Measurements from ENCODE around the gene BNIP3. TPM values are rescaled to one million over a fixed set of nuclear protein-coding genes. Genes with fewer than 3 reads are reported as not detected.
"Not testable (repeated sequence)": the region's sequence is repeated elsewhere in the genome, so short reads cannot be mapped to it uniquely, and the experiment has no call there.

BNIP3 gene
- polyA plus RNA-seq, 10 donors = 40.3 to 55.2 (median 44.5) TPM

GRCh38 chr10:131955591-131956340 lies 26.0 kb downstream of the BNIP3 start:
- no peak for DNase-seq

- no peak for DNase-seq
Measured at GRCh38 chr10:131954356-131954965, 27.3 kb downstream of the BNIP3 start.

- DNase-seq = not testable (repeated sequence)
Measured at GRCh38 chr10:131949908-131950307, 31.8 kb downstream of the BNIP3 start.

GRCh38 chr10:131949041-131949862 lies 32.5 kb downstream of the BNIP3 start:
- no peak for DNase-seq

GRCh38 chr10:131948501-131948900 lies 33.2 kb downstream of the BNIP3 start:
- no peak for DNase-seq

- peak in 1 of 3 donors; percentile 37 for DNase-seq
Measured at GRCh38 chr10:131947631-131948347, 33.9 kb downstream of the BNIP3 start.

GRCh38 chr10:131946880-131947279 lies 34.8 kb downstream of the BNIP3 start:
- no peak for DNase-seq

- DNase-seq = peak in 1 of 3 donors; percentile 43
Measured at GRCh38 chr10:131946321-131946751, 35.4 kb downstream of the BNIP3 start.

- DNase-seq = no peak
Measured at GRCh38 chr10:131944976-131945695, 36.6 kb downstream of the BNIP3 start.

GRCh38 chr10:131944412-131944811 lies 37.3 kb downstream of the BNIP3 start:
- DNase-seq = no peak

- no peak for DNase-seq
Measured at GRCh38 chr10:131943021-131943814, 38.5 kb downstream of the BNIP3 start.

- no peak for DNase-seq
Measured at GRCh38 chr10:131942455-131942854, 39.3 kb downstream of the BNIP3 start.

- no peak for DNase-seq
Measured at GRCh38 chr10:131938681-131939080, 43.0 kb downstream of the BNIP3 start.

GRCh38 chr10:131937836-131938235 lies 43.9 kb downstream of the BNIP3 start:
- no peak for DNase-seq

- no peak for DNase-seq
Measured at GRCh38 chr10:131936736-131937135, 45.0 kb downstream of the BNIP3 start.

GRCh38 chr10:131936294-131936693 lies 45.4 kb downstream of the BNIP3 start:
- no peak for DNase-seq

GRCh38 chr10:131935260-131935659 lies 46.5 kb downstream of the BNIP3 start:
- no peak for DNase-seq

- DNase-seq = no peak
Measured at GRCh38 chr10:131934769-131935168, 47.0 kb downstream of the BNIP3 start.

- DNase-seq = no peak
Measured at GRCh38 chr10:131933696-131934086, 48.0 kb downstream of the BNIP3 start.

- DNase-seq = no peak
Measured at GRCh38 chr10:131933016-131933695, 48.6 kb downstream of the BNIP3 start.
